Measurements from ENCODE around the gene NEIL3. TPM values are rescaled to one million over a fixed set of nuclear protein-coding genes. Genes with fewer than 3 reads are reported as not detected.
A peak's percentile ranks its signal among the peaks of the same experiment; 100 is the strongest.

Gene NEIL3, protein sequence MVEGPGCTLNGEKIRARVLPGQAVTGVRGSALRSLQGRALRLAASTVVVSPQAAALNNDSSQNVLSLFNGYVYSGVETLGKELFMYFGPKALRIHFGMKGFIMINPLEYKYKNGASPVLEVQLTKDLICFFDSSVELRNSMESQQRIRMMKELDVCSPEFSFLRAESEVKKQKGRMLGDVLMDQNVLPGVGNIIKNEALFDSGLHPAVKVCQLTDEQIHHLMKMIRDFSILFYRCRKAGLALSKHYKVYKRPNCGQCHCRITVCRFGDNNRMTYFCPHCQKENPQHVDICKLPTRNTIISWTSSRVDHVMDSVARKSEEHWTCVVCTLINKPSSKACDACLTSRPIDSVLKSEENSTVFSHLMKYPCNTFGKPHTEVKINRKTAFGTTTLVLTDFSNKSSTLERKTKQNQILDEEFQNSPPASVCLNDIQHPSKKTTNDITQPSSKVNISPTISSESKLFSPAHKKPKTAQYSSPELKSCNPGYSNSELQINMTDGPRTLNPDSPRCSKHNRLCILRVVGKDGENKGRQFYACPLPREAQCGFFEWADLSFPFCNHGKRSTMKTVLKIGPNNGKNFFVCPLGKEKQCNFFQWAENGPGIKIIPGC
- 6.6 and 7.9 TPM in 2 replicates for total RNA-seq
- long read RNA-seq, transcript NEIL3-201 (10 exons, 2,408 nt) = major isoform, 20 of 33 reads
- long read RNA-seq, partial matches to known transcripts = 5 of 33 reads
- long read RNA-seq, other reads (novel, unspliced or antisense) = 8 of 33 reads

DNA sequence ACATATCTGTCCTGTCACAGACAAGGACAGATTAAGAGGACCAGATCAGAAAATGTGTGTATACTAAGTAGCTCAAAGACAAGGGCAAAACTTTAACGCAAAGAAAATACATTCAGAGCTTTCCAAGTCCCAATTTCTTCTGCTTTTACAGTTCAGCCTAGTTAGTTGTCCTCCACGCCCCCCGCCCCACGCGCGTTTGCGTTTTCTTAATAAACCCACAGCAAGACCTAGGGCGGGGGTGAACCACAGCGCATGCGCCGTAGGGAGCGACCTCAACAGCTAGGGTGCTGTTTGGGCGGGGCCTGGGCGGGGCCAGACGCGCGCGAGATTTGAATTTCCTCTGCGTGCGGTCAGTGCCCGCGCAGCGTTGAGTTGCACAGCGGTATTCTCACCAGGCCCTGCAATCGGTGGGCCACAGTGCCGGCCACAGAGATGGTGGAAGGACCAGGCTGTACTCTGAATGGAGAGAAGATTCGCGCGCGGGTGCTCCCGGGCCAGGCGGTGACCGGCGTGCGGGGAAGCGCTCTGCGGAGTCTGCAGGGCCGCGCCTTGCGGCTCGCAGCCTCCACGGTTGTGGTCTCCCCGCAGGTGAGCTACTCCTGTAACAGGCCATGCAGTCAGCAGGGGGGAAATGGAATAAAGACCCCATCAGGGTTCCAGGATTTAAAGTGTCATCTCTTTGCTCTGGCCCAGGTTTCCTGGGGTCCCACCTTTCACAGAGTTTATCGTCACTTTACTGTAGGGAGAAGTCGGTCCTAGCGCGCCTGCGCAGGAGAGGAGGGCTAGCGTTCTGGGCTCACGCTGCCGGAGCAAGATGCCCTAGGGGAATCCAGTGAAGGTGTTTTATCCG lies at the start of gene NEIL3:
TSS of gene NEIL3 (plus strand) at position 353 of the 850 bp plus-strand sequence. CDS start at position 433, 80 bp downstream.
- Mint-ChIP-seq H3K27me3 (no peaks in the 10 kb centered on the region), H3K4me3 (ENCODE audit: low read depth) (peak within 1 kb of the TSS; percentile 95), H3K36me3 (ENCODE audit: insufficient read depth) (no peaks in the 10 kb centered on the region), H3K27ac (peak within 1 kb of the TSS; percentile 92), H3K9me3 (ENCODE audit: low read depth) (no peaks in the 10 kb centered on the region), H3K4me1 (ENCODE audit: low read depth) (peaks cover 5% of the 10 kb centered on the region)
- peak; percentile 87 for DNase-seq (ENCODE audit: low spot score, unreplicated experiment)
- TF ChIP-seq, protein P1, sequence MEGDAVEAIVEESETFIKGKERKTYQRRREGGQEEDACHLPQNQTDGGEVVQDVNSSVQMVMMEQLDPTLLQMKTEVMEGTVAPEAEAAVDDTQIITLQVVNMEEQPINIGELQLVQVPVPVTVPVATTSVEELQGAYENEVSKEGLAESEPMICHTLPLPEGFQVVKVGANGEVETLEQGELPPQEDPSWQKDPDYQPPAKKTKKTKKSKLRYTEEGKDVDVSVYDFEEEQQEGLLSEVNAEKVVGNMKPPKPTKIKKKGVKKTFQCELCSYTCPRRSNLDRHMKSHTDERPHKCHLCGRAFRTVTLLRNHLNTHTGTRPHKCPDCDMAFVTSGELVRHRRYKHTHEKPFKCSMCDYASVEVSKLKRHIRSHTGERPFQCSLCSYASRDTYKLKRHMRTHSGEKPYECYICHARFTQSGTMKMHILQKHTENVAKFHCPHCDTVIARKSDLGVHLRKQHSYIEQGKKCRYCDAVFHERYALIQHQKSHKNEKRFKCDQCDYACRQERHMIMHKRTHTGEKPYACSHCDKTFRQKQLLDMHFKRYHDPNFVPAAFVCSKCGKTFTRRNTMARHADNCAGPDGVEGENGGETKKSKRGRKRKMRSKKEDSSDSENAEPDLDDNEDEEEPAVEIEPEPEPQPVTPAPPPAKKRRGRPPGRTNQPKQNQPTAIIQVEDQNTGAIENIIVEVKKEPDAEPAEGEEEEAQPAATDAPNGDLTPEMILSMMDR (IDR thresholded peaks at IDR 0.05; ENCODE audit: unreplicated experiment) = no peak

DNA sequence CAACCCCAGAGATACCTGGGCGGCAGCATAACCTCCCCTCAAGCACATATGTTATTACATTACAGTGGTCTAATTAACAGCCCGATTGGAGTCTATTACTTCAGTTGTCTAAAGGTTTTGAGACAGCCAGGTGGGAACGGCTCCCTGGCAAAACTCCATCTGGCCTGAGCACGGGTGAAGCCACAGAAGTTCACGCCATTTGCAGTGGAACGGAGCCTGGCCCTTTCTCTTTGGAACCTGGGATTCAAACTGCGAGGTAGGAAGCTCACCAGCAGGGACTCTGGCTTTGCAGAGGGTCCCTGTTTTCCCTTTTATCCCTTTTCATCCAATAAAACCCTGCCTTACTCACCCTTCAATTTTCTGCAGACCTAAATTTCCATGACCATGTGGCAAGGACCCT lies 45.9 kb upstream of the NEIL3 start:
- Mint-ChIP-seq H3K27ac (no peak overlapping the region), H3K4me1 (ENCODE audit: low read depth) (no peaks in the 10 kb centered on the region), H3K9me3 (ENCODE audit: low read depth) (peaks cover 5% of the 10 kb centered on the region), H3K27me3 (no peaks in the 10 kb centered on the region), H3K36me3 (ENCODE audit: insufficient read depth) (no peaks in the 10 kb centered on the region), H3K4me3 (ENCODE audit: low read depth) (no peak overlapping the region)
- no peak for DNase-seq (ENCODE audit: low spot score, unreplicated experiment)
- TF ChIP-seq, protein P1 (IDR thresholded peaks at IDR 0.05; ENCODE audit: unreplicated experiment) = no peak

DNA sequence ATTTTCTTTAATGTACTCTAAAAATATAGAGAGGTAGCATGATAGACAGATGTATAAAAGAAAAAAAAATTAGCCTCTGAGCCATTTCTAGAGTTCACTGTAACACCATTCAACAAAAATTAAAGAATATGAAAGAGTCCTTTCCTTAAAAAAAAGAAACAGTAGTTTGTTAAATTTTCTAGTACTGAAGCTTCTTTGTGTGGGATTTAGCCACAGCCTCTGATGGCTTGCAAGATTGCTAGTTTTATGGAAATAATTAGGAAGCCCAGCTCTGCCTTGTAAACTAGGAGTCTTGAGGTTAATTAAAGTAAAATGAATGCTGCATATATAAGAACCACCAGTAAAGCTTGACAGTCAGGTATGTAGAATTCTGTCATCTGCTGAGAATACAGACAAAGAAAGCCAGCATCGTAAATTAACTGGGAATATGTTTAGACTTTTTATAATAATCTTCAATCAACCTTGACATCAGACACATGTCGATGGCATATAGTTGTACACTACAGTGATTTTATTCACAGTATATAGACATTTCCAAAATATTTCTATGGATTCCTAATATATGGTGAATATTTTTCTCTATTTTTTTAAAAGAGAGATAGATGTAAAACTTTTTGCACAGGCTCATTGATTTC lies 44.8 kb upstream of the NEIL3 start:
- Mint-ChIP-seq H3K27ac (no peak overlapping the region), H3K4me1 (ENCODE audit: low read depth) (no peaks in the 10 kb centered on the region), H3K4me3 (ENCODE audit: low read depth) (no peak overlapping the region), H3K9me3 (ENCODE audit: low read depth) (no peaks in the 10 kb centered on the region), H3K27me3 (no peaks in the 10 kb centered on the region), H3K36me3 (ENCODE audit: insufficient read depth) (no peaks in the 10 kb centered on the region)
- TF ChIP-seq, protein P1 (IDR thresholded peaks at IDR 0.05; ENCODE audit: unreplicated experiment) = no peak
- no peak for DNase-seq (ENCODE audit: low spot score, unreplicated experiment)

DNA sequence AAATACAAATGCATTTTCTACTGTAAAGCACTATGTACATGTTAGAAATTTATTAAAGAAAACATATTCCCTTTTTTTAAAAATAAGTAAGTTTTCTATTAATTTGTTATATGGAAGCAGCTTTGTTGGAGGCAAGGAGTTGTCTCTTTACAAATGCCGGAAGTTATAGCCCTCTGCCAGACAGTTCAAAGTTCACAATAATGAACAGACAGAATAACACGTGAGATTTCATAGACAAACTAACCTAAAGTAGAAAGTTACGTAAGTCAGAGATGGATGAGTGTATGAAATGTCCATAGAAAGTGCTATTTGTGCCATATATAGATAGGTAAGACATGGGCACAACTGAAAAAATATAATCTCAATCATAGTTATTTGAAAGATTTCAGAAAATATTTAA lies 43.9 kb upstream of the NEIL3 start:
- TF ChIP-seq, protein P1 (IDR thresholded peaks at IDR 0.05; ENCODE audit: unreplicated experiment) = no peak
- H3K9me3 Mint-ChIP-seq (ENCODE audit: low read depth) = no peaks in the 10 kb centered on the region
- DNase-seq (ENCODE audit: low spot score, unreplicated experiment) = no peak
- H3K36me3 Mint-ChIP-seq (ENCODE audit: insufficient read depth) = no peaks in the 10 kb centered on the region
- no peak overlapping the region for H3K4me3 Mint-ChIP-seq (ENCODE audit: low read depth)
- no peaks in the 10 kb centered on the region for H3K27me3 Mint-ChIP-seq
- H3K27ac Mint-ChIP-seq = no peak overlapping the region
- H3K4me1 Mint-ChIP-seq (ENCODE audit: low read depth) = peaks cover under 1% of the 10 kb centered on the region

All from progenitor cell of endocrine pancreas (in vitro differentiated cells).